Measurements from ENCODE around the gene PKN3. TPM values are rescaled to one million over a fixed set of nuclear protein-coding genes. Genes with fewer than 3 reads are reported as not detected.

The PKN3 gene
- total RNA-seq, 4 donors from 2014 or later = 1.9 to 20.1 (median 5.8) TPM

DNA sequence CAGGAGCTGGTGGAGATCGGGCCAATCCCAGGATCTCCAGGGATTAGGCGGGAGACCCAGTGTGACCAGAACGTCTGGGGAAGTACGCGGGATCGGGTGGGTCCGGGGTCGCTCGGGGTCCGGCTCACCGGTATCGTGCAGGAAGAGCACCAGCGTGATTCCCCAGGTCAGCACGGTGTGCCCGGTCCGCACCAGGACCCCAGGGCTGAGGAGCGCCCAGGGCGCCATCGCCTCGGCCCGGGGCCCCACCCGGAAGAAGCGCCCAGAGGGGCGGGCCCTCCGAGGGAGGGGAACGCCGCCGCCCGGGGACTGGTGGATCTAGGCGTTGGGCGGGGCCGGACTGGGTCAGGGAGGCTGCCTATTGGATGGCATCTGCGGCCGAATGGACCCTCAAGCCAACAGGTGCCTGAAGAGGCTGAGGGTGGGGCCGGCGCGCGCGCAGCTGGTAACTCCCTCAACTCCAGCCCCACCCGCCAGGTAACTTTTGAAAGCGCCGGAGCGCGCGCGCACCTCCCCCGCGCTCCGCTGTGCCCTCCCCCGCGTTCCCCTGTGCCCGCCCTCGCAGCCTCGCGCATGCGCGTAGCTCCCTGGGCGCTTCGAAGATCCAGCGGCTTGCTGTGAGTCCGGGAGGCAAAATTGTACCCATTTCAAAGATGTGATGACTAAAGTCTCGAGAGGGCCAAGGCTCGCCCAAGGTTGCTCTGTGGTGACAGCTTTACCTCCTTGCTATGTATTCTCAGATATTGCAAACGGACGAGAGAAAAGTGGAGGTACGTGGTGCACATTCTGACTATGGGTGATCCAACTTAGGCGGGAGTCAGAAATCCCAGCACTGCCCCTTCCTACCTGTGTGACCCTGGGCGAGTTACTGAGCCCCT lies 21.8 kb downstream of the PKN3 start, which contains the start of gene ZDHHC12:
TSS of gene ZDHHC12 (minus strand) at position 262 of the 878 bp plus-strand sequence. CDS start at position 228, 34 bp downstream.
- Histone ChIP-seq H3K27ac (peak within 1 kb of the TSS; percentile 73 to 88 (median 88)), H3K9me3 (no peaks in the 10 kb centered on the region), H3K36me3 (no peaks in the 10 kb centered on the region), H3K4me1 (peaks cover 0 to 17% (median 14%) of the 10 kb centered on the region in 4 donors), H3K4me3 (peak within 1 kb of the TSS; percentile 64 to 90 (median 73)), H3K27me3 (no peaks in the 10 kb centered on the region)
- in situ Hi-C loops (cut with MboI; ENCODE audit: low pct_ligation_motif_present in 1 of 4, low pct_unique_long_range_greater_than_20kb in 1 of 4, low sequenced_read_pairs in 3 of 4) (no loop called here), intact Hi-C loops (cut with DNase I; ENCODE audit: low total_unique reads) (no loop called here)
- 0 to 2% methylated on average over 5 to 59 of the region's 68 CpGs for WGBS, 2 donors (ENCODE audit: low coverage in 1 of 2)
- DNase-seq = peak; percentile 100
- TF ChIP-seq EP300 (IDR thresholded peaks at IDR 0.05; ENCODE audit: low read depth) (no peak), POLR2A (IDR thresholded peaks at IDR 0.05) (peak; percentile 96), POLR2AphosphoS5 (IDR thresholded peaks at IDR 0.05) (peak; percentile 69 to 97 (median 95))

DNA sequence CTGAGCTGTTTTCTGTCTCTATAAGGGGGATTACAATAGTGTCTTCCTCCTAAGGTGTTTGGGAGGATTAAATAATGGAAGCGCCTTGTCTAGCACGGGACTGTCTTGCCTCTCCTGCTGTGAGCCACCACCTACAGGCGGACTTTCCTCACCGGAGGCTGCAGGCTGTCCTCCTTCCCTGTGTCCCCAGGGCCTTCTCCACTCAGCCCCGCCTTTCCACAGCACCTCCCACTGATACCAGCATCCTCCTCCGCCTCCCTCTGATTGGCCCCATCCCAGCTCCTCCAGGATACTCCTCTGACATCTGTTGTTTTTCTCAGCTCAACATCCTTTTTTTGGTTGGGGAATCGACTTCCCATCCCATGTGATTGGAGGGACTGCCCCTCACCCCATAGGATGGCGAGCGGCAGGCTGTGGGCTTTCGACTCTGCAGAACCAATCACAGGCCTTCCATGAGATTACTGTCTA lies 22.5 kb downstream of the PKN3 start:
- Histone ChIP-seq H3K9me3 (no peaks in the 10 kb centered on the region), H3K4me1 (peaks cover 0 to 17% (median 14%) of the 10 kb centered on the region in 4 donors), H3K27ac (peak overlapping the region; percentile 73 to 88 (median 88)), H3K4me3 (peak overlapping the region; percentile 64 to 90 (median 73)), H3K36me3 (no peaks in the 10 kb centered on the region), H3K27me3 (no peaks in the 10 kb centered on the region)
- intact Hi-C loops (cut with DNase I; ENCODE audit: low total_unique reads) = no loop called here
- peak; percentile 83 for DNase-seq
- TF ChIP-seq, protein P1, sequence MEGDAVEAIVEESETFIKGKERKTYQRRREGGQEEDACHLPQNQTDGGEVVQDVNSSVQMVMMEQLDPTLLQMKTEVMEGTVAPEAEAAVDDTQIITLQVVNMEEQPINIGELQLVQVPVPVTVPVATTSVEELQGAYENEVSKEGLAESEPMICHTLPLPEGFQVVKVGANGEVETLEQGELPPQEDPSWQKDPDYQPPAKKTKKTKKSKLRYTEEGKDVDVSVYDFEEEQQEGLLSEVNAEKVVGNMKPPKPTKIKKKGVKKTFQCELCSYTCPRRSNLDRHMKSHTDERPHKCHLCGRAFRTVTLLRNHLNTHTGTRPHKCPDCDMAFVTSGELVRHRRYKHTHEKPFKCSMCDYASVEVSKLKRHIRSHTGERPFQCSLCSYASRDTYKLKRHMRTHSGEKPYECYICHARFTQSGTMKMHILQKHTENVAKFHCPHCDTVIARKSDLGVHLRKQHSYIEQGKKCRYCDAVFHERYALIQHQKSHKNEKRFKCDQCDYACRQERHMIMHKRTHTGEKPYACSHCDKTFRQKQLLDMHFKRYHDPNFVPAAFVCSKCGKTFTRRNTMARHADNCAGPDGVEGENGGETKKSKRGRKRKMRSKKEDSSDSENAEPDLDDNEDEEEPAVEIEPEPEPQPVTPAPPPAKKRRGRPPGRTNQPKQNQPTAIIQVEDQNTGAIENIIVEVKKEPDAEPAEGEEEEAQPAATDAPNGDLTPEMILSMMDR (IDR thresholded peaks at IDR 0.05) = peak in 2 of 5 experiments; percentile 36 to 49
- TF ChIP-seq POLR2A (IDR thresholded peaks at IDR 0.05) (peak; percentile 49), POLR2AphosphoS5 (IDR thresholded peaks at IDR 0.05) (peak in 1 of 3 donors; percentile 13), EP300 (IDR thresholded peaks at IDR 0.05; ENCODE audit: low read depth) (no peak)
- 20 to 25% methylated on average over 3 to 10 of the region's 10 CpGs for WGBS, 2 donors (ENCODE audit: low coverage in 1 of 2)
- in situ Hi-C loops (cut with MboI; ENCODE audit: low pct_ligation_motif_present in 1 of 4, low pct_unique_long_range_greater_than_20kb in 1 of 4, low sequenced_read_pairs in 3 of 4) = no loop called here

DNA sequence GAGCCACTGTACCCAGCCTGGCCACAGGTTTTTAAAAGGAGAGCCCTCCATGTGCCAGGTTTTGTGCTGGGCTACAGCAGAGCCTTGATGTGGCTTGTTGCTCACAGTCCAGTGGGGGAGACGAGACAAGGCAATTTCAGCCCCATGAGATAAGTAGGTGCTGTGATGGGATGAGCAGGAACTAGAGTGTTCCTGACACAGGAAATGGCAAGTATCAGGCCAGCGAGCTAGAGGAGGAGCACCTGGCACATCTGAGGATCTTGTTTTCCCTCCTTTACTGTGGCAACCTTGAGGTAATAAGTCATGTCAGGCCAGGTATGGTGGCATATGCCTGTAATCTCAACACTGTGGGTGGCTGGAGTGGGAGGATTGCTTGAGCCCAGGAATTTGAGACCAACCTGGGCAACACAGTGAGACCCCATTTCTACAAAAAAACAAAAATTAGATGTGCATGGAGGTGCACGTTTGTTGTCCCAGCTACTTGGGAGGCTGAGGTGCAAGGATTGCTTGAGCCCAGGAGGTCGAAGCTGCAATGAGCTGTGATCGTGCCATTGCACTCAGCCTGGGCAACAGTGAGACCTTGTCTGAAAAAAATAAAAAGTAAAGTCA lies 25.4 kb downstream of the PKN3 start:
- no peak overlapping the region for H3K4me3 ChIP-seq
- TF ChIP-seq, protein P1 (IDR thresholded peaks at IDR 0.05) = no peak
- no peak for TF ChIP-seq POLR2A (IDR thresholded peaks at IDR 0.05)
- no peak for TF ChIP-seq EP300 (IDR thresholded peaks at IDR 0.05; ENCODE audit: low read depth)
- no peak for TF ChIP-seq POLR2AphosphoS5 (IDR thresholded peaks at IDR 0.05)
- in situ Hi-C loops (cut with MboI; ENCODE audit: low pct_ligation_motif_present in 1 of 4, low pct_unique_long_range_greater_than_20kb in 1 of 4, low sequenced_read_pairs in 3 of 4) = no loop called here
- H3K36me3 ChIP-seq = peaks cover 0 to 9% (median 0%) of the 10 kb centered on the region in 4 donors
- no peaks in the 10 kb centered on the region for H3K9me3 ChIP-seq
- 86% methylated on average over 5 of the region's 5 CpGs; no CpG with 5 or more reads in 1 of the 2 donors for whole genome bisulfite sequencing, 2 donors (ENCODE audit: low coverage in 1 of 2)
- H3K27ac ChIP-seq = no peak overlapping the region
- H3K27me3 ChIP-seq = no peaks in the 10 kb centered on the region
- intact Hi-C loops (cut with DNase I; ENCODE audit: low total_unique reads) = no loop called here
- DNase-seq = no peak
- peaks cover 0 to 17% (median 13%) of the 10 kb centered on the region in 4 donors for H3K4me1 ChIP-seq

GRCh38 chr9:128728298-128728697 lies 26.0 kb downstream of the PKN3 start:
- H3K4me1 ChIP-seq = peaks cover 0 to 12% (median 8%) of the 10 kb centered on the region in 4 donors
- in situ Hi-C loops (cut with MboI; ENCODE audit: low pct_ligation_motif_present in 1 of 4, low pct_unique_long_range_greater_than_20kb in 1 of 4, low sequenced_read_pairs in 3 of 4) (no loop called here), intact Hi-C loops (cut with DNase I; ENCODE audit: low total_unique reads) (no loop called here)
- H3K36me3 ChIP-seq = peaks cover 0 to 11% (median 0%) of the 10 kb centered on the region in 4 donors
- no peaks in the 10 kb centered on the region for H3K27me3 ChIP-seq
- no peaks in the 10 kb centered on the region for H3K9me3 ChIP-seq
- TF ChIP-seq EP300 (IDR thresholded peaks at IDR 0.05; ENCODE audit: low read depth) = no peak
- TF ChIP-seq, protein P1 (IDR thresholded peaks at IDR 0.05) = no peak
- no peak for TF ChIP-seq POLR2AphosphoS5 (IDR thresholded peaks at IDR 0.05)
- TF ChIP-seq POLR2A (IDR thresholded peaks at IDR 0.05) = no peak
- H3K27ac ChIP-seq = no peak overlapping the region
- H3K4me3 ChIP-seq = no peak overlapping the region
- DNase-seq = no peak
- WGBS, 2 donors (ENCODE audit: low coverage in 1 of 2) = 78 to 100% methylated on average over 3 to 7 of the region's 7 CpGs
